Neural cell (in vitro differentiated cells): ENCODE results near the gene COL8A1. TPM values are rescaled to one million over a fixed set of nuclear protein-coding genes. Genes with fewer than 3 reads are reported as not detected.

ENCODE experiments used
- H2AFZ ChIP-seq: fragments of 200-600, 300-800 bp; sonication (generic), shearing (Covaris generic); 2 replicates; pipeline ENCODE4 v1.6.0; 2014; ENCODE audit warnings: low read depth, mild to moderate bottlenecking, antibody characterized with exemption, low read length, moderate library complexity
- H3F3A ChIP-seq: fragments of 200-600 bp; shearing (Covaris generic); 2 replicates; pipeline ENCODE4 v1.6.1; 2016; ENCODE audit warnings: mild to moderate bottlenecking, moderate library complexity, mixed read lengths, antibody characterized with exemption, low read length; ENCODE audit not compliant: insufficient read depth, poor library complexity, severe bottlenecking
- H3K27ac ChIP-seq: fragments of 200-600, 300-800 bp; sonication (generic), shearing (Covaris generic); 2 replicates; pipeline ENCODE4 v1.5.1; 2014; ENCODE audit warnings: mild to moderate bottlenecking, low read length, moderate library complexity
- H3K27me3 ChIP-seq: fragments of 300-800, 200-600 bp; sonication (generic), shearing (Covaris generic); 2 replicates; pipeline ENCODE4 v1.6.0; 2014; ENCODE audit warnings: mild to moderate bottlenecking, low read depth, low read length, moderate library complexity; ENCODE audit not compliant: insufficient read depth
- H3K36me3 ChIP-seq: fragments of 300-800, 200-600 bp; sonication (generic), shearing (Covaris generic); 2 replicates; pipeline ENCODE4 v1.5.1; 2014; ENCODE audit warnings: mild to moderate bottlenecking, antibody characterized with exemption, low read length, moderate library complexity; ENCODE audit not compliant: insufficient read depth
- H3K4me2 ChIP-seq: fragments of 300-800, 200-600 bp; sonication (generic), shearing (Covaris generic); 2 replicates; pipeline ENCODE4 v1.6.0; 2014; ENCODE audit warnings: mild to moderate bottlenecking, low read length
- H3K4me3 ChIP-seq: fragments of 300-800, 200-600 bp; sonication (generic), shearing (Covaris generic); 2 replicates; pipeline ENCODE4 v1.5.1; 2014; ENCODE audit warnings: mild to moderate bottlenecking, low read length, moderate library complexity
- H3K79me2 ChIP-seq: fragments of 200-600 bp; shearing (Covaris generic); replicated peaks from 2 replicates; pipeline ENCODE4 v1.6.0; 2014; ENCODE audit warnings: mild to moderate bottlenecking, low read length, moderate library complexity; ENCODE audit not compliant: insufficient read depth
- H3K9ac ChIP-seq: fragments of 300-800, 200-600 bp; sonication (generic), shearing (Covaris generic); 2 replicates; pipeline ENCODE4 v1.6.1; 2016; ENCODE audit warnings: mild to moderate bottlenecking, low read length, mixed read lengths
- H3K9me2 ChIP-seq: fragments of 200-600 bp; shearing (Covaris generic); 2 replicates; pipeline ENCODE4 v1.6.1; 2016; ENCODE audit warnings: mild to moderate bottlenecking, low read length, mixed read lengths; ENCODE audit not compliant: insufficient read depth
- H3K9me3 ChIP-seq: fragments of 200-600, 300-800 bp; sonication (generic), shearing (Covaris generic); 2 replicates; pipeline ENCODE4 v1.6.1; 2016; ENCODE audit warnings: mild to moderate bottlenecking, mixed run types, low read length, moderate library complexity, mixed read lengths
- H4K20me1 ChIP-seq: fragments of 200-600 bp; shearing (Covaris generic); 2 replicates; pipeline ENCODE4 v1.6.1; 2016; ENCODE audit warnings: mild to moderate bottlenecking, mixed run types; ENCODE audit not compliant: insufficient read depth
- CTCF ChIP-seq: fragments of 450-650 bp; IDR thresholded peaks from 2 replicates; pipeline ENCODE4 v1.5.1; 2014; ENCODE audit warnings: antibody characterized with exemption, mild to moderate bottlenecking, moderate library complexity; ENCODE audit not compliant: poor library complexity, severe bottlenecking
- EP300 ChIP-seq: fragments of 450-650 bp; conservative IDR thresholded peaks from 2 replicates; pipeline ENCODE4 v1.6.1; 2014; ENCODE audit warnings: antibody characterized with exemption, mild to moderate bottlenecking, moderate library complexity; ENCODE audit not compliant: poor library complexity, severe bottlenecking
- EZH2 ChIP-seq: fragments of 200-600, 300-800 bp; shearing (Covaris generic), sonication (generic); IDR thresholded peaks from 2 replicates; pipeline ENCODE4 v1.6.1; 2014; ENCODE audit warnings: antibody characterized with exemption, low read length, borderline replicate concordance, mild to moderate bottlenecking; ENCODE audit not compliant: insufficient read depth, poor library complexity, severe bottlenecking
- MXI1 ChIP-seq: fragments of 450-650 bp; conservative IDR thresholded peaks from 2 replicates; pipeline ENCODE4 v1.6.1; 2014; ENCODE audit warnings: antibody characterized with exemption, mild to moderate bottlenecking; ENCODE audit not compliant: poor library complexity, severe bottlenecking
- POLR2AphosphoS5 ChIP-seq: IDR thresholded peaks from 2 replicates; pipeline ENCODE4 v1.6.1; 2012
- RAD21 ChIP-seq: fragments of 450-650 bp; conservative IDR thresholded peaks from 2 replicates; pipeline ENCODE4 v1.6.1; 2014; ENCODE audit warnings: antibody characterized with exemption, mild to moderate bottlenecking, moderate library complexity
- REST ChIP-seq: IDR thresholded peaks from 2 replicates; pipeline ENCODE4 v1.6.1; 2012; ENCODE audit warnings: borderline replicate concordance
- SMC3 ChIP-seq: fragments of 450-650 bp; conservative IDR thresholded peaks from 2 replicates; pipeline ENCODE4 v1.6.1; 2014; ENCODE audit warnings: antibody characterized with exemption, mild to moderate bottlenecking, moderate library complexity; ENCODE audit not compliant: poor library complexity
- TAF1 ChIP-seq: IDR thresholded peaks from 2 replicates; pipeline ENCODE4 v1.6.1; 2012; ENCODE audit warnings: low read depth
- polyA plus RNA-seq: library from polyadenylated mRNA; depleted of rRNA; stranded (reverse); fragments of >200 nt; gene quantifications from 2 replicates; pipeline ENCODE4 v1.2.3, GENCODE V29; 2014

The COL8A1 gene
- polyA plus RNA-seq, 1 donor from 2014 or later: 0.04 TPM

GRCh38 chr3:99768808-99769501 lies 130.6 kb downstream of the COL8A1 start:
- Histone ChIP-seq H3K9me3 (no peaks in the 10 kb centered on the region), H3K4me2 (no peak overlapping the region), H3F3A (no peaks in the 10 kb centered on the region), H3K36me3 (no peaks in the 10 kb centered on the region), H2AFZ (no peak overlapping the region), H3K79me2 (no peaks in the 10 kb centered on the region), H3K9me2 (no peaks in the 10 kb centered on the region), H3K9ac (no peak overlapping the region), H3K27ac (no peak overlapping the region), H3K4me3 (no peak overlapping the region), H4K20me1 (no peaks in the 10 kb centered on the region), H3K27me3 (no peaks in the 10 kb centered on the region)
- TF ChIP-seq POLR2AphosphoS5: no peak
- TF ChIP-seq REST: no peak

GRCh38 chr3:99772171-99772570 lies 133.8 kb downstream of the COL8A1 start:
- no peaks in the 10 kb centered on the region for H4K20me1 ChIP-seq
- H3K9me3 ChIP-seq: no peaks in the 10 kb centered on the region
- H3K36me3 ChIP-seq: no peaks in the 10 kb centered on the region
- H3K27ac ChIP-seq: no peak overlapping the region
- H3K4me2 ChIP-seq: no peak overlapping the region
- H3K9me2 ChIP-seq: no peaks in the 10 kb centered on the region
- no peak overlapping the region for H2AFZ ChIP-seq
- no peak overlapping the region for H3K9ac ChIP-seq
- H3K79me2 ChIP-seq: no peaks in the 10 kb centered on the region
- H3F3A ChIP-seq: no peaks in the 10 kb centered on the region
- H3K4me3 ChIP-seq: no peak overlapping the region
- H3K27me3 ChIP-seq: no peaks in the 10 kb centered on the region
- TF ChIP-seq EZH2 (no peak), SMC3 (no peak), CTCF (no peak), REST (no peak), MXI1 (no peak), EP300 (no peak), RAD21 (no peak), POLR2AphosphoS5 (no peak), TAF1 (no peak)
